ENCODE measurements around the gene PTGFRN. TPM values are rescaled to one million over a fixed set of nuclear protein-coding genes. Genes with fewer than 3 reads are reported as not detected.

The PTGFRN gene
- total RNA-seq, 3 donors from 2014 or later (not counting 1 experiment from before 2014, with no cell fraction given), result 0.71 to 1.4 (median 0.79) TPM

- WGBS (ENCODE audit: insufficient coverage), result 98% methylated on average over 3 of the region's 3 CpGs
- DNase-seq, result no peak
- intact Hi-C loops (cut with micrococcal nuclease), result no loop called here
- Mint-ChIP-seq H3K27me3 (ENCODE audit: low read depth in 2 of 2) (no peaks in the 10 kb centered on the region), H3K4me3 (no peak overlapping the region), H3K36me3 (no peaks in the 10 kb centered on the region), H3K4me1 (no peaks in the 10 kb centered on the region), H3K9me3 (no peaks in the 10 kb centered on the region), H3K27ac (no peak overlapping the region)
- Histone ChIP-seq H3K4me1 (ENCODE audit: control insufficient read depth, insufficient read depth, low read length) (no peaks in the 10 kb centered on the region), H3K27me3 (ENCODE audit: control insufficient read depth, insufficient read depth, low read length) (no peaks in the 10 kb centered on the region), H3K36me3 (ENCODE audit: control insufficient read depth, insufficient read depth, low read length) (no peaks in the 10 kb centered on the region), H3K4me3 (ENCODE audit: low read length) (no peak overlapping the region), H3K9me3 (ENCODE audit: control insufficient read depth, insufficient read depth, low read length) (no peaks in the 10 kb centered on the region), H3K27ac (ENCODE audit: low read length) (no peak overlapping the region)
- no peak for ATAC-seq
- TF ChIP-seq, protein P1, sequence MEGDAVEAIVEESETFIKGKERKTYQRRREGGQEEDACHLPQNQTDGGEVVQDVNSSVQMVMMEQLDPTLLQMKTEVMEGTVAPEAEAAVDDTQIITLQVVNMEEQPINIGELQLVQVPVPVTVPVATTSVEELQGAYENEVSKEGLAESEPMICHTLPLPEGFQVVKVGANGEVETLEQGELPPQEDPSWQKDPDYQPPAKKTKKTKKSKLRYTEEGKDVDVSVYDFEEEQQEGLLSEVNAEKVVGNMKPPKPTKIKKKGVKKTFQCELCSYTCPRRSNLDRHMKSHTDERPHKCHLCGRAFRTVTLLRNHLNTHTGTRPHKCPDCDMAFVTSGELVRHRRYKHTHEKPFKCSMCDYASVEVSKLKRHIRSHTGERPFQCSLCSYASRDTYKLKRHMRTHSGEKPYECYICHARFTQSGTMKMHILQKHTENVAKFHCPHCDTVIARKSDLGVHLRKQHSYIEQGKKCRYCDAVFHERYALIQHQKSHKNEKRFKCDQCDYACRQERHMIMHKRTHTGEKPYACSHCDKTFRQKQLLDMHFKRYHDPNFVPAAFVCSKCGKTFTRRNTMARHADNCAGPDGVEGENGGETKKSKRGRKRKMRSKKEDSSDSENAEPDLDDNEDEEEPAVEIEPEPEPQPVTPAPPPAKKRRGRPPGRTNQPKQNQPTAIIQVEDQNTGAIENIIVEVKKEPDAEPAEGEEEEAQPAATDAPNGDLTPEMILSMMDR (IDR thresholded peaks at IDR 0.05), result no peak
Observed at GRCh38 chr1:117032266-117032665, 122.5 kb downstream of the PTGFRN start.

- Mint-ChIP-seq H3K4me1 (no peaks in the 10 kb centered on the region), H3K27ac (no peak overlapping the region), H3K27me3 (ENCODE audit: low read depth in 2 of 2) (no peaks in the 10 kb centered on the region), H3K9me3 (no peaks in the 10 kb centered on the region), H3K36me3 (no peaks in the 10 kb centered on the region), H3K4me3 (no peak overlapping the region)
- intact Hi-C loops (cut with micrococcal nuclease), result no loop called here
- TF ChIP-seq, protein P1 (IDR thresholded peaks at IDR 0.05), result no peak
- Histone ChIP-seq H3K4me1 (ENCODE audit: control insufficient read depth, insufficient read depth, low read length) (no peaks in the 10 kb centered on the region), H3K27me3 (ENCODE audit: control insufficient read depth, insufficient read depth, low read length) (no peaks in the 10 kb centered on the region), H3K36me3 (ENCODE audit: control insufficient read depth, insufficient read depth, low read length) (no peaks in the 10 kb centered on the region), H3K27ac (ENCODE audit: low read length) (no peak overlapping the region), H3K4me3 (ENCODE audit: low read length) (no peak overlapping the region), H3K9me3 (ENCODE audit: control insufficient read depth, insufficient read depth, low read length) (no peaks in the 10 kb centered on the region)
- WGBS (ENCODE audit: insufficient coverage), result 73% methylated on average over 11 of the region's 11 CpGs
- no peak for DNase-seq
- ATAC-seq, result no peak
Observed at GRCh38 chr1:117032681-117033539, 123.2 kb downstream of the PTGFRN start.

DNA sequence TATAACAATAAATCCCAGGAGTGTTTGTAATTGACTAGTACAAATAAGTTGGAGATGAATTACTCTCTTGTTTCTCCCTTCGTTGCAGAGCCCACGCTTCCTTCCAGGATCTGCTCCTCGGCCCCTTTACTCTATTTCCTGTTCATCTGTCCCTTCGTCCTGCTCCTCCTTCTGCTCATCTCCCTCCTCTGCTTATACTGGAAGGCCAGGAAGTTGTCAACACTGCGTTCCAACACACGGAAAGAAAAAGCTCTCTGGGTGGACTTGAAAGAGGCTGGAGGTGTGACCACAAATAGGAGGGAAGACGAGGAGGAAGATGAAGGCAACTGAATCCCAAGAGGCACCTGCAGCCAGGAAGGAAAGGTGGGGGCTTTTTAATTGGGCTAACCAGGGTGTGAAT is 124.1 kb downstream of the PTGFRN start:
- no peaks in the 10 kb centered on the region for H3K4me1 Mint-ChIP-seq
- H3K27me3 ChIP-seq (ENCODE audit: control insufficient read depth, insufficient read depth, low read length), result no peaks in the 10 kb centered on the region
- no peak for DNase-seq
- H3K27me3 Mint-ChIP-seq (ENCODE audit: low read depth in 2 of 2), result no peaks in the 10 kb centered on the region
- no peak overlapping the region for H3K4me3 Mint-ChIP-seq
- no peaks in the 10 kb centered on the region for H3K9me3 ChIP-seq (ENCODE audit: control insufficient read depth, insufficient read depth, low read length)
- no peaks in the 10 kb centered on the region for H3K4me1 ChIP-seq (ENCODE audit: control insufficient read depth, insufficient read depth, low read length)
- ATAC-seq, result no peak
- TF ChIP-seq, protein P1 (IDR thresholded peaks at IDR 0.05), result no peak
- H3K27ac Mint-ChIP-seq, result no peak overlapping the region
- H3K4me3 ChIP-seq (ENCODE audit: low read length), result no peak overlapping the region
- 86% methylated on average over 7 of the region's 7 CpGs for WGBS (ENCODE audit: insufficient coverage)
- no peak overlapping the region for H3K27ac ChIP-seq (ENCODE audit: low read length)
- H3K9me3 Mint-ChIP-seq, result no peaks in the 10 kb centered on the region
- H3K36me3 Mint-ChIP-seq, result no peaks in the 10 kb centered on the region
- H3K36me3 ChIP-seq (ENCODE audit: control insufficient read depth, insufficient read depth, low read length), result no peaks in the 10 kb centered on the region
- intact Hi-C loops (cut with micrococcal nuclease), result no loop called here
